SW 1271 (cell line): Measurements from ENCODE around the gene MRPL23.

Experiments used
- DNase-seq, 2 experiments: peaks; one replicate each; lab custom pipeline; 2025; lab: John Stamatoyannopoulos, UW

The MRPL23 gene

DNA sequence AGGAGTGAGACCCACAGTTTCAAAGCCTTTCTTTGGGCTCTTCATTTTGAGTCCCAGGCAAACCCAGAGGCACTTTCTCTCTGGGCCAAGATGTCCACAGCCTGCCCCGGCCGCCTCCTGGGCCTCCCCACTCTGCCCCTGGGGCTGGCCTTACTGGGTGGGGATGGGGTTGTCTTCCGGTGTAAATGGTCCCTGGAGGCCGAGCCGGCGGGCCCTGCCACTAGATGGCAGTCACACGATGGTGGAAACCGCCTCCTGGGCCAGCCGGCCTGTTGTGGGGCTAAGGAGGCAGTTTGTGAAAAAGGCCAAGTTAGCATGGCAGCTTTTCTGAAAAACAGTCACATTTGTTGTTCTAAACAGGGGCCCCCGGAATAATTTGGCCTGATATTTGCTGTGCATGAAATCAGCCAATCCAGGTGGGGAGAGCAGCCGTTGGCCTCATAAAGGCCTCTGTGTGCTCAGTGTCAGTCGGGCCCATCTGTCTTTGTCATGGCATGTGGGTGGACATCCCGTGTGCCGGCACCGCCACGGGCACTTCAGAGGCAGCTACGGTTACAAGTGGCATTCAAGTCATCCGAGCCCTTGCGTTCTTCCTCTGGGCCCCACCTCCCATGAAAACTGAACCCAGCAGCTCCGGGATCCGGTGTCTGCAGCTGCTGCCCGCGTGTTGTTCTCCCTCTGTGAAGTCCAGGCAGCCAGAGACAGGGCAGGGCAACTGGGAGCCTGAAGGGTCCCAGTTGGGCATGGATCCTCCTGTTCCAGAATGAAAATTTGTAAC, 6.5 kb downstream of the MRPL23 start:
- no peak for DNase-seq

DNA sequence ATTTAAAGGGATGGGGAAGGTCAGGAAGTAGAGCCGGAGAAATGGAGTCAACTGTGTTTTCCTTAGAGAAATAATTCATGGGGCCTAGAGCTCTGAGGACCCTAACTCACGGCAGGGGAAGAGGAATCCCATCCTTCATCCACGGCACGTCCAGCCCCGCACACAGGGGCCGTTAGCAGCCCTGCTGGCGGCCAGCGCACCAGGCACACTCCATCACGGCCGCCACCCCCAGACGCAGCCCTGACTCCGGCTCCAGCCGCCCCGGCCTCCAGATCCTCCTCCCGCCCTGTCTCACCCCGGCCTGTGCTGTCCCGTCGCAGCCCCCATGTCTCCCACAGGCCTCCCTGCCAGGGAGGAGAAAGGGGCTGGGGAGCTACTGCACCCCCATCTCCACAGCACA, 11.2 kb downstream of the MRPL23 start:
- DNase-seq: no peak

DNA sequence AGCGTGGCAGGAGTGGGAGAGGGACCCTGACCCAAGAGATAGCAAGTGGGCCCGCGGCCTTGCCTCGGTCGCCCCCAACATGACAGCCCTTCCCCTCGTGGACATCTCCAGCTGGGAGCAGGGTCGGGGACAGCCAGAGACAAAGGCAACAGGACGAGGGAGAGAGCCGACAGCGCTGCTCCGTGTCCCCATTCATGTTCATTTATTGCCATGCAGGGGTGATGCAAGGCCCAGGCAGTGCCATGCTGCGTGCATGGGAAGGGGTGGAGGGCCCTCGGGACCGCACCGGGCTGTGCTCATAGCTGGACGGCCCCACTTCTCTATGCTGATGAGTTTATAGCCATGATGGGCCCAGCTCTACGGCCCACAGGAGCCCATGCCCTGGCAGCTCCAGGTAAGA, 12.7 kb downstream of the MRPL23 start:
- DNase-seq: no peak

- DNase-seq: no peak
Observed at GRCh38 chr11:1963864-1964263, 16.7 kb downstream of the MRPL23 start.

- no peak for DNase-seq
Observed at GRCh38 chr11:1964348-1964747, 17.2 kb downstream of the MRPL23 start.

DNA sequence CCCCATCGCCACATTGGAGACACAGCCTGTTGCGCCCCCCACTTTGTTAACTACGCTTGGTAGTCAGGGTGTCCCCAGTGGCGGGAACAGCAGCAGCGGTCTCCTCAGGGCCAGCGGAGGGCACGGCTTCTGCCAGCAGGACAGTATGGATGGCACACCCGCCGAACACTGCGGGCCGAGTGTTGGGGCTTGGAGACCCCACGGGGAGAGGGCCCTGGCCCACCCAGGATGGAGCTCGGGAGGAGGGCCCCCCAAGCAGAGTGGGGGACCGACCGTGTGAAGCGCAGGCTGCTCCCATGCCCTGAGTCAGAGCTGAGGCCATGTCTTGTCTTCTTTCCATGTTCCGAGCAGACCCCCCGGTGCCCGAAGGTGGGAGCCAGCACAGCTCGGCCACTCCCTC, 17.8 kb downstream of the MRPL23 start:
- DNase-seq: no peak

DNA sequence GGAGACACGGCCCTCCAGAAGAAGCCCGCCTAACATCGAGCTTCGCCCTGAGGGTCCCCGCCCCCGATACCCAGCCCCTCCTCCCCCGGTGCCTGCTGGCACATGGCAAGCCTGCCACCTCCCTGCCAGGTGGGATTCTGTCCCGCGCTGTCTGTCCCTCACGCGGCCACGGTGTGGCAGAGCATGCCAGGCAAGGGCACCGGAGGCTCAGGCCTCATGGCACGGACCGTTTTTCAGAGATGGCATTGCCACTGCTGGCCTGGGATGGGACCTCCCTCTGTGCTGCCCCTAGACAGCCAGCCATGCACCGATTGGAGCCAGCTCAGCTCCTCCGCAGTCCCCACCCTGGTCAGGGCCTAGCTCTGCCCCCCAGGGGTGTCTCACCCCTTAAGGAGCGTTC, 19.4 kb downstream of the MRPL23 start:
- DNase-seq: no peak

GRCh38 chr11:1967641-1968225, 20.6 kb downstream of the MRPL23 start:
- DNase-seq: no peak

DNA sequence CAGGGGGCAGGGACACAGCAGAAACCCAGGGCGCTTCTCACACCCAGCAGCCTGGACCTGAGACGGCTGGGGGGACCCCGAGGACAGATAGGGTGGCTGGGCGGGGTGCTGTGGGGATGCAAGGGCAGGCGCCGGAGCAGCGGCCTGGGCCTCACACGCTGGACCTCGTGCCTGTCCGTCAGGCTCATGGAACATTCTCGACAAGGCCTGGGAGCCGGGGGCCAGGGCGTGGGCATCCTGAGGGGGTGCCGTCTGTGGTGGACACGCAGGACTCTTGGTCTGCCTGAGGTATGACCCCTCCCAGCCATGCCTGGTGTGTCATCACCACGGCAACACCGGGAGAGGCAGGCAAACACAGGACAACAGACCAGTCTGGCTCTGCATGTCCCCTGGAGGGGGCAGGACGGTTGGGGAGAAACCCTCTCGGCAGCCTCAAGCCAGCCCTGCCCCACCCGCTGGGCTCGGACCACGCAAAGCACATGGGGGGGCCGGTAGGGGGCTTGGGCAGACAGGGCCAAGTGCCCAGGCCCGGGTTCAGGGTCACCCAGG, 21.4 kb downstream of the MRPL23 start:
- DNase-seq: no peak

GRCh38 chr11:1969035-1969434, 21.9 kb downstream of the MRPL23 start:
- DNase-seq: no peak

DNA sequence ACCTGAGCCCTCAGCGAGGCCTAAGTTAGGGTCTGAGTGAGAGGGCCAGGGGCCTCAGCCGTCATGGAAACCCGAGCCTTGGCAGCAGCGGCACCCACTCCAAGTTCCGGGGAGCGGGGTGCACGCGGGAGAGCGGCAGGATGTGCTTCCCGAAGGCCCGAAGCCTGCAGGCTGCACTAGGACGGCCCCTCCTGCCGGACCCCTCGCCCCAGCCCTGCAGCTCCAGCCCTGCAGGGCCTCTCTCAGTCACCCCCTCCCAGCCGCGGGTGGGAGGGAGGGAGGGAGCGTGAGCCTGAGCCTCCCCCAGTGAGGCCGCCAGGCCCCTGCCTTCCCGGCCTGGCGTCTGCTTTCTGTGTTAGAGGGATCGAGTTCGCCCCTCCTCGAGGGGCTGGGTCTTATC, 22.6 kb downstream of the MRPL23 start:
- no peak for DNase-seq

- no peak for DNase-seq
Observed at GRCh38 chr11:1970956-1971355, 23.8 kb downstream of the MRPL23 start.

DNA sequence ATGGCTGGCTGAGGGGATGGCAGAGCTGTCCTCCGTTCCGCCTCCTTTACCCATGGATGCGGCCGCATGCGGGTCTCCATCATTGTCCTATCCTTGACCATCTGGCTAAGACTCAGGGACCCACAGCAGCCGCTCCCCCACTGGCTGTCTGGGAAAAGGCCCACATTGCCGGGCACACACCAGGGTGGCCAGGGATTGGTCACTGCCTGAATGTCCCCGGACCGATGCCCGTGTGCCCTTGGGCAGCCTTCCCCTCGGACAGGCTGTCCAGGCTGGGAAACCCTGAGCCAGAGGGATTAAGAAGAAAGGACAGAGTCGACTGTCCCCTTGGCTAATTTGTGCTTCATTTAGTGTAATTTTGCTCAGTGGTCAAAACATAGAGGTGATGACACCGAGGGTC, 28.1 kb downstream of the MRPL23 start:
- no peak for DNase-seq

DNA sequence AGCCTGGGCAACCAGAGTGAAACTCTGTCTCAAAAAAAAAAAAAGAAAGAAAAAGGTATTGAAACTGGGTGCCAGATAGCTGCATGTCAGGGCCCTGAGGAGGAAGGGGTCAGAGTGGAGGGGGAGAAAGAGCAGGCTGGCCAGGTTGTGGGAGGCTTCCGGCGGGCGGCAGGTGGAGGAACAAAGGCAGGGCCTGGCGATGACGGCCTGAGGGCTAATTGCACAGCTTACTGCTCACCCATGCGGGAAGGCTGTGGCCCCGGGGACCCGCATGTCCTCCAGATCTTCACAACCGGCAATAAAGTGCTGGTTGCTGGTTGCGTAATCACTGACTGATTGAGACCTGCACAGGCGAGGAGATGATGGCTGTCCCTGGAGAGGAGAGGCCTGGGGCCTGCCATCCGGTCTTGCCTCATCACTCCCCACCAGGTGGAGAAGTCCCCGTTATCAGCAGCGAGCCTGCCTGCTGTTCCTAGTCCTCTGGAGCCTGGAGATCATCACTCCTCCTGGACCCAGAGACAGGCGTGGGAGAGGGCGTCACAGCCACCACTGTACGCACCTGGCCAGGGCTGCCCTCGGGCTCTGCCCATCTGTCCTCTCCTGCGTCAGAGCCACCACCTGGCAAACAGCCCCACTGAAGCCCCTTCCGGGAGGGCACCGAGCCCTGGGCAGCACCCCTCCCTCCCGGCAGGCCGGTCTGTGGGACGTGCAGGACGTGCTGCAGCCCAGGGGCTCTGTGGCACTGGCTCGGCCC, 31.8 kb downstream of the MRPL23 start:
- DNase-seq: no peak

- no peak for DNase-seq
Observed at GRCh38 chr11:1979607-1980006, 32.5 kb downstream of the MRPL23 start.

DNA sequence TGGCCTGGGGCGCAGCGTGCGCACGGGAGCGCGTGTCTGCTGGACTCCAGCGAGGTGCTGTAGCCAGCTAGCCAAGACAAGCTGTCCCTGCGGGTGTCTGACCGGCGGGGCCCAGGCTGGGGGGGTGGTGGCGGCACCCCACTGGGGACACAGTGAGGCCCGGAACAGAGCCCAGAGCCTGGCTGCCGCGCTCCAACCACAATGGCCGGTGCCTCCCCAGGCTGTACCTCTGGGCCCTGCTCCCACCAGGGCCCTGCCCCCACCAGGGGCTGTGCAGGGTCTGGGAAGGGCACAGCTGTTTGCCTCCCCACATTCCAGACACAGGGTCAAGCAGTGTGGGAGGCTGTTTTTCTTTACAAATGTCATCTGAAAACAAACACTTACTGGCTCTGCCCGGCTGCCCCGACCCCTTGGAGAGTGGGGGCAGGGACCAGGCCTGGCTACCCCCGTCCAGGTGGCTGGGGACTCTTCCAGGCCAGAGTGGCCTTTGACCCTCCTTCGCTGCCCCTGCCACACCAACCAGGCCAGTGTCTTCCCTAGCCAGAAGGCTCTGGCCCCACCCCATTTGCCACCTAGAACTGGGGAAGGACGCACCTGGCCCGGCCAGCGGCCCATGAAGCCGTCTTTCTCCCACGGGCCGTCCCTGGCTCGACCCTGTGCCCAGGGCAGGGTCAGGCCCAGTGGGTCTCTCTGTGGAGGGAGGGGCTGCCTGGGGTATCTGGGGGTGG, 35.9 kb downstream of the MRPL23 start:
- DNase-seq: no peak

- no peak for DNase-seq
Observed at GRCh38 chr11:1983601-1983961, 36.4 kb downstream of the MRPL23 start.

DNA sequence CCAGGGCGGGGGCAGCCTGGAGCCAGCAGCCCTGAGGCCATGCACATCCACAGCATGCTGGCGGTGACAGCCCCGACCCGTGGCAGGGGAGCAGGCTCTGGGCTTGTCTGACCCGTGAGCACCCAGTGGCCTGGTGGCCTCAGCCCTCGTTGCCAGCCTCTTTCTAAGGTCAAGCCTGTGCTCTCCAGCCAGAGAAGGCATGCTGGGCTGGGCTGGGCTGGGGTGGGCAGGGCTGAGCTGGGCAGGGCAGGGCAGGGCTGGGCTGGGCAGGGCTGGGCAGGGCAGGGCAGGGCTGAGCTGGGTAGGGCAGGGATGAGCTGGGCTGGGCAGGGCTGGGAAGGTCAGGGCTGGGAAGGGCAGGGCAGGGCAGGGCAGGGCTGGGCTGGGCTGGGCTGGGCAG, 39.9 kb downstream of the MRPL23 start:
- DNase-seq: no peak

GRCh38 chr11:1988174-1988573, 41.0 kb downstream of the MRPL23 start:
- no peak for DNase-seq

- DNase-seq: no peak
Observed at GRCh38 chr11:1988667-1989317, 41.7 kb downstream of the MRPL23 start.

DNA sequence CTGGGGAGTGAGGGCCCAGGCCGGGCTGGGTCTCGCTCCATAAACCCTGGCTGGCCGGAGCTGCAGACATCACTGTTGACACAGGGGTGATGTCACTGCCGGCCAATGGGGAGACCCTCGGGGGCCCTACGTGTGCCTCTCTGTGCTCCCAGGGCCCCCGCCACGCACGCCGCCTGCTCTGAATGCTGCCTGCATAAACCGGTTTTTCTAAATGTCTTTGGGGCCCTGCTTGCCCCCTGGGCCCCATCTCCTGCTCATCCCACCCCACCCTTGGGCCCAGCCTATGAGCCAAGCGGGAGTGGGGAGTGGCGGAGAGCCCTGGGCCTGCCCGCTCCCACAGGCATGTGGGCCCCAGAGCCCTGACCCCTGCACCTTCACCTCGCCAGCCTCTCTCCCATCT, 42.8 kb downstream of the MRPL23 start:
- DNase-seq: no peak
